Activated CD4-positive, alpha-beta T cell treated with anti-CD3 and anti-CD28 coated beads for 36 hours (primary cell): Measurements from ENCODE around the gene TNIK. TPM values are rescaled to one million over a fixed set of nuclear protein-coding genes. Genes with fewer than 3 reads are reported as not detected.

Experiments
- ATAC-seq: fragments of 200-7000 bp; cut with Tn5 transposase; one replicate; pipeline ENCODE4 v1.10.0; 2021; ENCODE audit warnings: mild to moderate bottlenecking, moderate library complexity
- CTCF ChIA-PET: fragments of 350-600 bp; sonication (Branson Sonifier 250); formaldehyde crosslinking; loops from one replicate; lab custom pipeline; 2021; ENCODE audit warnings: antibody characterized with exemption; lab: Charles Lee
- POLR2A ChIA-PET: fragments of 350-600 bp; sonication (Branson Sonifier 250); formaldehyde crosslinking; loops from one replicate; lab custom pipeline; 2021; ENCODE audit warnings: antibody characterized with exemption, inconsistent platforms; lab: Charles Lee
- DNase-seq: peaks from one replicate; pipeline ENCODE4 v3.0.0-alpha.2; 2020
- H3K27ac Mint-ChIP-seq: one replicate; pipeline ENCODE4 v1.8.0; 2021; ENCODE audit warnings: mixed read lengths
- H3K27me3 Mint-ChIP-seq: one replicate; pipeline ENCODE4 v1.8.0; 2021; ENCODE audit warnings: mixed read lengths
- H3K36me3 Mint-ChIP-seq: one replicate; pipeline ENCODE4 v1.8.0; 2021; ENCODE audit warnings: low read depth, mixed read lengths
- H3K4me1 Mint-ChIP-seq: one replicate; pipeline ENCODE4 v1.8.0; 2021; ENCODE audit warnings: mixed read lengths
- H3K4me3 Mint-ChIP-seq: one replicate; pipeline ENCODE4 v1.8.0; 2021; ENCODE audit warnings: mild to moderate bottlenecking, moderate library complexity, mixed read lengths
- H3K9me3 Mint-ChIP-seq: one replicate; pipeline ENCODE4 v1.8.0; 2021; ENCODE audit warnings: low read depth, mixed read lengths
- intact Hi-C, 2 experiments: fragments of 100-400 bp; cut with DNase I in 1 of 2; cut with micrococcal nuclease in 1 of 2; formaldehyde crosslinking; loops; one replicate each; pipeline versions ENCODE4 v1.14.2 to v1.15.1; 2022 to 2024; cut with DNase I, micrococcal nuclease
- total RNA-seq, 2 experiments: library from RNA; stranded (reverse); gene quantifications; one replicate each; pipeline ENCODE4 v1.2.3, GENCODE V29; 2021

Gene TNIK
- total RNA-seq, 2 experiments from 2014 or later = 28.8 to 34.2 TPM

- Mint-ChIP-seq H3K27ac (no peak overlapping the region), H3K27me3 (no peaks in the 10 kb centered on the region), H3K36me3 (peaks cover 16% of the 10 kb centered on the region), H3K4me1 (no peaks in the 10 kb centered on the region), H3K9me3 (no peaks in the 10 kb centered on the region), H3K4me3 (no peak overlapping the region)
- no peak for DNase-seq
- intact Hi-C loops = no loop called here
- ChIA-PET POLR2A (no interaction called here), CTCF (interaction anchor here (0.6 to 0.7 kb wide), 2 partner anchors 9 to 559 kb away, joined by 3 to 4 read pairs; no protein-coding TSS in a partner anchor)
- no peak for ATAC-seq
Observed at GRCh38 chr3:171150945-171151344, 309.3 kb downstream of the TNIK start.

DNA sequence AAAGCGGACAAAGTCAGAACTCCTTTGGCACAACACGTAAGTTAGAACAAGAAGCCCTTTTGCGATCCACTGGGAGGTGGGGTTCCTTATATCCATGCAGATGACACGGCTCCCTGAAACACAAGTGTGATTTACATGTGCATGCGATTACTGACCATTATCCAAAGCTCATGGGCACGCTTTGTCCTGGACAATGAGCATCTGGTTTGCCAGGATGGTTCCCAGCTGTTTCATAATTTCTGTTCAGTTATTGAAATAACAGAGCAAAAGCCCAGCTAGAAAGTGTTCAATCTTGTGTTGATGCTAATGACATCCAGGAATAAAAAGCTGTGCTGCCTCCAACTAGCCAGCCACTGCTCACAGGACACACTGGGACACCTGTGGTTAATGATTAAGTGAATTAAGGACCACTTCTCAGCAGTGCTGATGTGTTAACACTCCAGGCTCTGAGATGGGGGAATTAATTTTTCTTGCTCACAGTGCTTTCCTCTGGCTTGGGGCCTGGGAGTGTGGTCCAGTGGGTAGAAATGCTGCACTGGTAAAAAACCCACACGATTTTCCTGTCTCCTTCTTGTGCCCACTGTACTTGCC, 310.6 kb downstream of the TNIK start:
- CTCF ChIA-PET = no interaction called here
- H3K9me3 Mint-ChIP-seq = no peaks in the 10 kb centered on the region
- ATAC-seq (no peak), DNase-seq (no peak)
- H3K27ac Mint-ChIP-seq = no peak overlapping the region
- H3K4me1 Mint-ChIP-seq = no peaks in the 10 kb centered on the region
- peaks cover 13% of the 10 kb centered on the region for H3K36me3 Mint-ChIP-seq
- no peaks in the 10 kb centered on the region for H3K27me3 Mint-ChIP-seq
- no peak overlapping the region for H3K4me3 Mint-ChIP-seq
- intact Hi-C loops = no loop called here
- POLR2A ChIA-PET = no interaction called here

DNA sequence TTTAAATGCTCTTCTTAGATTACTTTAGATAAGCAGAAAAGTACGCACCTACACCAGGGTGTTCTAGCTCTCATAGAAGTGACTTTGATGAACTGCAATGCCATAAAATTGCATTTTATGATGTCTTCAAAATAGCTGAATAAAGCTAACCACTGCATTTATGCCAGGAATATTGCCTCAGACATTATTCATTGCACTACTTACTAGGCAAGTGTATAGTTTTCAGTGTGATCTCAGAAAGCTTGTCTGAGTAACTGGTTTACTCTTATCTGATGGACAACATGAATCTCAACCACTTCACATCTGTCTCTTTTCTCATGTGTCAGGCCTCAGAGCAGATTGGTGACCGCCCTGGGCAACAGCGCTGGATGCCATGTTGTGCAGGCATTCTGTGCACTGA, 314.4 kb downstream of the TNIK start:
- no peaks in the 10 kb centered on the region for H3K9me3 Mint-ChIP-seq
- no peak overlapping the region for H3K27ac Mint-ChIP-seq
- ATAC-seq = no peak
- ChIA-PET CTCF (no interaction called here), POLR2A (no interaction called here)
- H3K4me3 Mint-ChIP-seq = no peak overlapping the region
- H3K27me3 Mint-ChIP-seq = no peaks in the 10 kb centered on the region
- intact Hi-C loops = no loop called here
- DNase-seq = no peak
- no peaks in the 10 kb centered on the region for H3K4me1 Mint-ChIP-seq
- H3K36me3 Mint-ChIP-seq = peaks cover 4% of the 10 kb centered on the region

GRCh38 chr3:171142985-171143384, 317.2 kb downstream of the TNIK start:
- CTCF ChIA-PET = interaction anchor here (1.6 kb wide), 1 partner anchor 8 kb away, joined by 4 read pairs; no protein-coding TSS in a partner anchor
- ATAC-seq (no peak), DNase-seq (no peak)
- Mint-ChIP-seq H3K9me3 (no peaks in the 10 kb centered on the region), H3K4me3 (no peak overlapping the region), H3K4me1 (no peaks in the 10 kb centered on the region), H3K36me3 (peaks cover 7% of the 10 kb centered on the region), H3K27ac (no peak overlapping the region), H3K27me3 (no peaks in the 10 kb centered on the region)
- intact Hi-C loops = no loop called here
- POLR2A ChIA-PET = no interaction called here

DNA sequence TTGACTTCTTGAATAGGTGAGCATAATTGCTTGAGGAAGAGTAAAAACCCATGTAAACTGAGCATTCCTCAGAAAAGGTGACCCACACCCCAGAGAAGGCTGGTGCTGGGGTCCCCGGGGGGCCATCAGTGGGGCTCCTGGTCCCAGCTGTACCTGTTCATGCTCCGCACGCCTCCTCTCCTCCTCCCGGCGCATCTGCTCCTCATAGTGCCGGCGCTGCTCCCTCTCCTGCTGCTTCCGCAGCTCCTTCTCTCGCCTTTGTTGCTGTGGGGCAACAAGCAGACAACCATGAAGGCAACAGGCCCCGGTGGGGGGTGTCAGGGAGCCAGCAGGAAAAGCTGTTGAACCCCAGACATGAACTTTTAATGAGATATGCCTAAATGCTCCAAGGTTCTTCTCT, 320.0 kb downstream of the TNIK start:
- DNase-seq (no peak), ATAC-seq (no peak)
- H3K4me1 Mint-ChIP-seq = no peaks in the 10 kb centered on the region
- peaks cover 16% of the 10 kb centered on the region for H3K36me3 Mint-ChIP-seq
- CTCF ChIA-PET = interaction anchor here (0.6 kb wide), 1 partner anchor 1334 kb away, joined by 4 read pairs; no protein-coding TSS in a partner anchor
- POLR2A ChIA-PET = no interaction called here
- no peak overlapping the region for H3K4me3 Mint-ChIP-seq
- H3K9me3 Mint-ChIP-seq = no peaks in the 10 kb centered on the region
- intact Hi-C loops = no loop called here
- H3K27ac Mint-ChIP-seq = no peak overlapping the region
- H3K27me3 Mint-ChIP-seq = no peaks in the 10 kb centered on the region

DNA sequence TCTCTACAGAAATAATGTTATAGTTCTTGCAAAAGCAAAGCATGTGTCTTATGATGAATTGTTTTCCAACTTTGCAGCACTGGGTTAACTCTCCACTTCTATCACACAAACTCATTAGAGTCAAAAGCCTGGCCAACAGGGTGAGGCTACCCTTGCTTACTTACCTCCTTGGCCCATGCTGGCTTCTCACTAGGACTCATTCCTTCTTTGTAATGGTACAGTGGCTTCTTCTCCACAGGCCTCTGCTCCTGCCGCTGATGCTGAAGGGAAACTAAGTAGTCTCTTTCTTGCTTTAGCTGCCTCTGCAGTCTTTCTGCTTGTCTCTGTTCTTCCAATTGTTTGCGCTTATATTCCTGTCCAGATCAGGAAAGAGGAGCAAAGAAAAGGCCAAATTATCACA, 322.2 kb downstream of the TNIK start:
- no peaks in the 10 kb centered on the region for H3K4me1 Mint-ChIP-seq
- ATAC-seq (no peak), DNase-seq (no peak)
- intact Hi-C loops = no loop called here
- H3K4me3 Mint-ChIP-seq = no peak overlapping the region
- CTCF ChIA-PET = no interaction called here
- H3K9me3 Mint-ChIP-seq = no peaks in the 10 kb centered on the region
- H3K27ac Mint-ChIP-seq = no peak overlapping the region
- POLR2A ChIA-PET = no interaction called here
- no peaks in the 10 kb centered on the region for H3K27me3 Mint-ChIP-seq
- peaks cover 16% of the 10 kb centered on the region for H3K36me3 Mint-ChIP-seq

DNA sequence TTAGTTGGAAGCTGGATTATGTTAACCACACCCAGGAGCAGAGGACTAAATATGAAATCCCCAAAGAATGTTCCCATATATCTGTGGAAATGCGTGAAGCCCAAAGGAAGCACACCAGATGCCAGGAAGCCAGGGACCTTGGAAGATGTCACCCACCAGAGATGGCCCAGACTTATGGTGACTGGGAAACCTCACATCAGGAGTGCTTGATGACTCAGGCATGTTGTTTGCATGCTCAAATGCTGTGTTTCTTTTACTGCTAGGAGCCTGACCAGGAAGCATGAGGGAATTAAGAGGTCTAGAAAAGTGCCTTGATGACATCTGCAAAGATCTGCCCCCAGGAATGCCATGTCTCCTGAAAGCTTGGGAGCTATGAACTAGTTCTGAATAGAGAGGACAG, 324.7 kb downstream of the TNIK start:
- H3K27ac Mint-ChIP-seq = no peak overlapping the region
- H3K4me1 Mint-ChIP-seq = no peaks in the 10 kb centered on the region
- intact Hi-C loops = no loop called here

GRCh38 chr3:171133796-171134569, 326.2 kb downstream of the TNIK start:
- no peak overlapping the region for H3K27ac Mint-ChIP-seq
- ATAC-seq (no peak), DNase-seq (no peak)
- no peak overlapping the region for H3K4me3 Mint-ChIP-seq
- H3K4me1 Mint-ChIP-seq = no peaks in the 10 kb centered on the region
- H3K9me3 Mint-ChIP-seq = no peaks in the 10 kb centered on the region
- intact Hi-C loops = no loop called here
- no peaks in the 10 kb centered on the region for H3K27me3 Mint-ChIP-seq
- H3K36me3 Mint-ChIP-seq = peaks cover 17% of the 10 kb centered on the region
- ChIA-PET POLR2A (interaction anchor here (0.6 kb wide), 1 partner anchor 18 kb away, joined by 3 read pairs; no protein-coding TSS in a partner anchor), CTCF (interaction anchor here (0.6 to 1.0 kb wide), 2 partner anchors 17 to 59 kb away, joined by 3 to 4 read pairs; no protein-coding TSS in a partner anchor)

More for the DNA sequence above, 324.7 kb downstream of the TNIK start:
- CTCF ChIA-PET = interaction anchor here (0.8 to 1.4 kb wide), 2 partner anchors 23 to 574 kb away, joined by 3 read pairs; no protein-coding TSS in a partner anchor
- Mint-ChIP-seq H3K36me3 (peaks cover 13% of the 10 kb centered on the region), H3K27me3 (no peaks in the 10 kb centered on the region), H3K9me3 (no peaks in the 10 kb centered on the region), H3K4me3 (no peak overlapping the region)
- POLR2A ChIA-PET = no interaction called here
- no peak for DNase-seq
- ATAC-seq = no peak

DNA sequence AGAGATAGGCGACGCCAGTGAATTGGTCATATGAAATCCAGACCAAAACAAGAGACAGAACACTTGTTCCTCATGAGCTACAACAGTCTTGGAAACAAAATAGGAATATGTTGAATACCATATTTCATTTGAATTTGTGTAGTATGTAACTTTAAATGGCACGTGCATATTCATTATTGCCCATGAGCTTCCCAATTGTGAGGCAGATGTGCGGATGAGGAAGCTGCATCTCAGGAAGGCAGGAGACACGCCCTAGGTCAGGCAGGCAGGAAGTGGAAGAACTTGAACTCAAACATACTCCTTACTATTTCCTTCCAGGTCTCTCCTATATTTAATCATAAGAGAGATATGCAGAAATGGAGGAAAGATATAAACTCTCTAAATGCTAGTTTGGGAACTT, 326.9 kb downstream of the TNIK start:
- Mint-ChIP-seq H3K9me3 (no peaks in the 10 kb centered on the region), H3K27me3 (no peaks in the 10 kb centered on the region), H3K36me3 (peaks cover 19% of the 10 kb centered on the region), H3K4me3 (no peak overlapping the region), H3K27ac (no peak overlapping the region), H3K4me1 (no peaks in the 10 kb centered on the region)
- no peak for ATAC-seq
- DNase-seq = no peak
- intact Hi-C loops = no loop called here
- ChIA-PET POLR2A (no interaction called here), CTCF (no interaction called here)

DNA sequence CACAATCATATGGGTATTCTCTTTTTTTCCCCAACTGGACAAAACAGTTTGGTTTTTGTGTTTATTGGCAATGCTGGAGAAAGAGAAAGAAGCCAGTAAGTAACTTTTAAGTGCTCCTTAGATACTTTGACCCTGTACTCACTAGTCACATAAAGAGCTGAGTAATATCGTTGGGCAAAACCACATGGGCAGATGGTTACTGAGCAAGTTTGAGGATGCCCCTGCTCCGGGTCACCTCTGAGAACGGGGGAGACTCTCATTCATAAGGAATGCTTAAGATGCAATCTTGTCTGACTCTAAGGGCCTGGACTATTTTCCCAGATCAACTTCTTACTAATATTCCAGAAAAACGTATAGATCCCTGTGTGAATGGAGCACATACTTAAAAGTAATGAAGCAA, 327.3 kb downstream of the TNIK start:
- Mint-ChIP-seq H3K27me3 (no peaks in the 10 kb centered on the region), H3K4me3 (no peak overlapping the region), H3K27ac (no peak overlapping the region), H3K9me3 (no peaks in the 10 kb centered on the region), H3K4me1 (no peaks in the 10 kb centered on the region), H3K36me3 (peaks cover 15% of the 10 kb centered on the region)
- ChIA-PET CTCF (no interaction called here), POLR2A (no interaction called here)
- DNase-seq = no peak
- no peak for ATAC-seq
- intact Hi-C loops = no loop called here

GRCh38 chr3:171129827-171130226, 330.4 kb downstream of the TNIK start:
- Mint-ChIP-seq H3K4me1 (no peaks in the 10 kb centered on the region), H3K36me3 (peaks cover 24% of the 10 kb centered on the region)
- no peak for ATAC-seq

GRCh38 chr3:171127611-171128010, 332.6 kb downstream of the TNIK start:
- Mint-ChIP-seq H3K27me3 (no peaks in the 10 kb centered on the region), H3K4me3 (no peak overlapping the region), H3K9me3 (no peaks in the 10 kb centered on the region), H3K36me3 (peaks cover 42% of the 10 kb centered on the region), H3K27ac (no peak overlapping the region), H3K4me1 (no peaks in the 10 kb centered on the region)
- ChIA-PET POLR2A (no interaction called here), CTCF (no interaction called here)
- intact Hi-C loops = no loop called here
- DNase-seq (no peak), ATAC-seq (no peak)

More at GRCh38 chr3:171129827-171130226, 330.4 kb downstream of the TNIK start:
- no peak overlapping the region for H3K27ac Mint-ChIP-seq
- ChIA-PET POLR2A (no interaction called here), CTCF (no interaction called here)
- H3K27me3 Mint-ChIP-seq = no peaks in the 10 kb centered on the region
- H3K4me3 Mint-ChIP-seq = no peak overlapping the region
- DNase-seq = no peak
- intact Hi-C loops = no loop called here
- no peaks in the 10 kb centered on the region for H3K9me3 Mint-ChIP-seq
